Left renal pelvis (tissue), 4 donors: ENCODE results near the gene FAS. TPM values are rescaled to one million over a fixed set of nuclear protein-coding genes. Genes with fewer than 3 reads are reported as not detected.
A peak's percentile ranks its signal among the peaks of the same experiment; 100 is the strongest.
"Not testable (repeated sequence)": the region's sequence is repeated elsewhere in the genome, so short reads cannot be mapped to it uniquely, and the experiment has no call there.

Experiments
- DNase-seq, 4 donors: peaks; one replicate each; pipeline ENCODE4 v3.0.0-alpha.2; 2013; ENCODE audit warnings: low read depth in 4 of 4, low spot score in 3 of 4
- polyA plus RNA-seq, 4 donors: library from polyadenylated mRNA; unstranded; fragments of 120-200 nt; gene quantifications; one replicate each; pipeline ENCODE4 v1.2.1, GENCODE V29; 2013; ENCODE audit not compliant: insufficient read length in 4 of 4

Gene FAS
- polyA plus RNA-seq, 4 donors, result 10.3 to 13.6 (median 12.0) TPM

- DNase-seq, result peak in 3 of 4 donors; percentile 50 to 63 (median 52)
These were observed 732 bp downstream of the FAS start for GRCh38 chr10:88991161-88991898.

DNA sequence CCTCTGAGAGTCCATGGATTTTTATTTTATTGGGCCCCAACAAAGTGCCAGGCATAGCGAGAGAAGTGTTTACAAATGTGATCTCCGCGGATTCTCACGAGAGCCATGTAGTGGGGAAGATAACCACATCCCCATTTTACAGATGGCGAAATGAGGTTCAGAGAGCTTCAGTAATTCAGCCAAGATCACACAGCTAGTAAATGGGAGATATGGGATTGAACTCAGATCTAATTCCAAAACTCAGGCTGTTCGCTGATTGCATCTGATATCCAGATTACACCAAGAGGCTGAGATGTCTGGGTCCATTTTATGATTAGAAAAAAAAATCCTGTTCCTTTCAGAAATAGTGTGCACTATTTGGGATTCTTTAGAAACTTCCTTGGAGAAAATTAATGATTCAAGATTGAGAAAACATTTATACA is 1.3 kb downstream of the FAS start:
- no peak for DNase-seq

DNA sequence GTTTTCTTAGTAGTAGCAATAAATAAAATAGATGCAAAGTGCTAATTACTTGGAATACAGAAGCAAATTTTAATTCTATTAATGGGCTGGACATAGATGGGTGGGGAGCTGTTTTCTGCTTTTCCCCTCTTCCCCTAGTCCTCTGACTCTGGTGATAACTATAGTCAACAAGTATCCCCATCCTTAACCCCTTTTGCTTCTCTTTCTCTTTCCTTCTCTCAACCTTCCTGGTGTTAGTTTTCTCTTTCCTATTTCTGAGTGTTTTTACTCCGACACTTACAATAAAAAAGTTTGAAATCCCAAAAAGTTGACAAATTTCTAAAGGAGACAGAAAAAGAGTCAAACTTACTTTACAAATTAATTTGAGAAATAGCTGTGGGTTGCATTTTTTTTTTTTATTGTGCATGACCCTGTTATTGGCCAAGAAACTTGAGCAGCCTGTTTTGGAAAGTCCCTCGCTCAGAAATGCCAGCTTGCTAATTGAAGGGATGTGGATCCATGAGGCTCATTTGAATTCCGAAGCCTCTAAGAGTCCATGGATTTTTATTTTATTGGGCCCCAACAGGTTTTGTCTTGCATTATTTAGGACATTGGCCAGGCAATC is 2.4 kb downstream of the FAS start:
- no peak for DNase-seq

GRCh38 chr10:88994019-88994418 is 3.4 kb downstream of the FAS start:
- no peak for DNase-seq

GRCh38 chr10:88995156-88995876 is 4.7 kb downstream of the FAS start:
- no peak for DNase-seq

DNA sequence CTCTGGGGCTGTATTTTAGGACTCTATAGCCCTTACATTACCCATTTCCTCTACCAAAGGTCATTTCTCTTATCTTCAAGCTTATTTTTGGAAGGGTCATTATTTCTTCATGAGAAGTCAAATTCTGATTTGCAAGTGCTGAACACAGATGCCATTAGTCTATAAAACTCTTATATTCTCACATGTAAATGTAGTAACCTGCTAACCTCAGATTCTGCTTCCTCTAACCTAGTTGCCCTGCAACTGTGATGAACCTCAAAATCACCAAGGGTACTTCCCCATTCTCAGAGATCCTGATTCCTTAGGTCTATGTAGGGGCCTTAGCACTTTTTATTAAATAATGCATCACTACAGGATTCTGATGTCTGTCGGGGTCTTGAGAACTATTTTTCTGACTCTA is 6.3 kb downstream of the FAS start:
- no peak for DNase-seq

GRCh38 chr10:88999625-89000024 is 9.0 kb downstream of the FAS start:
- no peak for DNase-seq

GRCh38 chr10:89001024-89001728 is 10.6 kb downstream of the FAS start:
- no peak for DNase-seq

DNA sequence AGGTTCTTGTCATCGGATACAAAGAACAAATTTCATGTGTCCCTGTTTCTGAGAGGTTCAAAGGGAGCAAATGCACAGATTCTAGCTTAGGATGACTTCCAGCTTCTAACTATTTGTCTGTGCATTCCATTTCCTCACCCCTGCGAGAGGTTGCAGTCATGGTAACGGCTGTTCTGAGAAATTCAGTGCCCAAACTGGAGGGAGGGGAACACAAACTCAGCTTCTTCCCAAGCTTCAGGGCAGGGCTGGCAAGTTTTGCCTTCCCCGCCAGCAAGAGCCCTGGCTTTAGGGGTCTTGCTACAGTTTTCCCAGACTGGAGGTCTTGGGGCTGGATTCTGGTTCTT is 11.1 kb downstream of the FAS start:
- DNase-seq, result no peak

- DNase-seq, result no peak
These were observed 11.8 kb downstream of the FAS start for GRCh38 chr10:89002226-89002978.

- no peak for DNase-seq
These were observed 12.7 kb downstream of the FAS start for GRCh38 chr10:89003344-89003743.

DNA sequence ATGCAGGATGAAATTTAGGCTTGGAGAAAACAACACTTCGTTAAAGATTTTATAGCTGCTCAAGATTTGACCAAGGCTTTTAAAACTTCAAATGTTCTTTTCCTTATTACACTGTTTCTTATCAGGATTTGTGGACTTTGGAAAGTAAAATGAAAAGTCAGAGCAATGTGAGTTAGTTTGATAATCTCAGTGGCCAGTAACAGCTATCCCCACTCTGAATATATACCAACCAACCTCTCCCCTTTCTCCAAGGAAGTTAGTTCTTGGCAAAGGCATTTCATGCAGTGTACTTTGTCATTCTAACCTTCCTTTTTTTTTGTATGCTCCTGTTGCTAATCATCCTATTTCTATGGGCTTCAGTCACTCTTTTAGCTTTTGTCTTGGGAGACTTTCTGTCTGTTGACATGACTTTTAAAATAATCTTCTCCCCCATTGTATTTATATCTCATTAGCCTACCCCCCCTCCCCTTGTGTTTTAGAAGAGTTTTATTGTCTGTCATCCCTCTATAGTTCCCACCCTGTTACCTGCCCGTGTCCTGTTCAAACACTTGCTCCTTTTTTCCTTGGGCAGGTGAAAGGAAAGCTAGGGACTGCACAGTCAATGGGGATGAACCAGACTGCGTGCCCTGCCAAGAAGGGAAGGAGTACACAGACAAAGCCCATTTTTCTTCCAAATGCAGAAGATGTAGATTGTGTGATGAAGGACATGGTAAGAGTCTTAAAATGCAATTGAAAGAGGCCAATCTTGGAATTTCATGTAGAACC is 16.7 kb downstream of the FAS start:
- no peak for DNase-seq

GRCh38 chr10:89018700-89019346 is 28.2 kb downstream of the FAS start:
- not testable (repeated sequence) for DNase-seq

- DNase-seq, result no peak
These were observed 29.1 kb downstream of the FAS start for GRCh38 chr10:89019569-89020327.

GRCh38 chr10:89021526-89021925 is 30.9 kb downstream of the FAS start:
- not testable (repeated sequence) for DNase-seq

DNA sequence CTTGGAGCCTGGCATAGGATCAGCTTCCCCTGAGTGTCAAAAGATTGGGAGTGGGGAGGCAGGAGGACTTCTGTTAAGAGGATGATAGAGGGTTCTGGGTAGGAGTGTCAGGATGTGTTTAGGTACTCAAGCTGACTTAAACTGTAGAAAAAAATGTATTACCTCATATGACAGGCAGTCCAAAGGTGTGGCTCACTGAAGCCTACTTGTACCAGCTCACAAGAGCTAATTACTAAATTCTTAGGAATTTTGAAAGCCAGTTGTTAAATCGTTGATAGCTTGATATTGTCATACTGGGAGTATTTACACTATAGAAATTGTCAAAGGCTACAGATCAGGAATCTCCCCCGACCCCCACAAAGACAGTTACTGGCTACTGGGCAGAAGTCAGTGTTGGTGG is 32.1 kb downstream of the FAS start:
- DNase-seq, result no peak

- no peak for DNase-seq
These were observed 34.9 kb downstream of the FAS start for GRCh38 chr10:89025453-89025852.

DNA sequence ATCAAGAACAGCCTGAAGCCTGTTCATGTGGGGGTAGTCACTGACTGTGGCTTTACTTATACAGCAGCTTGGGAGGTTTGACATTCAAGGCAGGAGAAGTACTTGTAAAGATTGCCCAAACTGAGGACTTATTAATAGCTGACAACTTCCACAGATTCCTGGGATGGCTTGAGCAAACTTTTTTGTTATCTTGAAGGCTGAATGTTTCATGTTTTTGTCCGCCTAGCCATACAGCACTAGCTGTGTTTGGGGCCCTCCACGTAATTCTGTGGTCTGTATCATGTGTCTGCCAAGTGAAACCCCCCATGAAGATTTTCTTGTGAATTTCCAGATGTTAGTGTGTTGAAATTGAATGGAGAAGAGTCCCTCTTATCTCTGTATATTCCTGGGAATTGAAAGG is 38.6 kb downstream of the FAS start:
- DNase-seq, result no peak
